Measurements from ENCODE around the gene GSAP. TPM values are rescaled to one million over a fixed set of nuclear protein-coding genes. Genes with fewer than 3 reads are reported as not detected.

The GSAP gene
- total RNA-seq, 2 experiments from 2014 or later, result 0.55 TPM; not detected in 1

DNA sequence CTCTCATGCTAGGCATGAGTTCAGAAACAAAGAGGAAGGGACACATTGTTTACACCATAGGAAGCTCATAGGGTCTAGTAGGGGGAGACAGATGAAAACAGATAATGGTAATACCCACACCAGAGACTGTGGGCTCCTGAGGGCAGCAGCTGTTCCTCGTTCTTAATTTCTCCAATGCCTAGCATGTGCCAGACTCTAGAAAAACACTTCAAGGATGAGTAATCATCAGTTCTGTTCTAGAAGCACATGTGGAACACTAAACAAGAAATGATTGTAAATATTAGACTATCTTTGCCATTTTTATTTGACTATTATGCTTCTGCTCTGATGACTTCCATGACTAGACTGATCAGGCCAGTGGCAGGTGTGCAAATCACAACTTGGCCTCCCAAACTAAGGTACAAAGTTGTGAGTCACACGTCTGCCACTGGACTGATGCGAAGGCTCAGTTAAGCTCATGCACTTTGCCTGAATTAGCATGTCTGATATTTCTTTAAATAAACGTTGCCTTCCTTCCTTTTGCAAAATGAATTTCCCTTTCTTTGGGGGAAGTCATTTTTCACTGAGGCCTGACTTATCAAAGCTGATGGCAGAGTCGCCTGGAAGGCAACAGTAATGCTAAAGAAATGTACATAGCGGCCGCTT is 127.4 kb downstream of the GSAP start:
- Histone ChIP-seq H3K4me1 (ENCODE audit: insufficient read depth, low read length, poor library complexity, severe bottlenecking) (no peaks in the 10 kb centered on the region), H3K79me2 (ENCODE audit: insufficient read depth, low read depth, low read length) (no peaks in the 10 kb centered on the region), H2AFZ (ENCODE audit: low read length) (no peak overlapping the region), H3K9me3 (ENCODE audit: low read length) (no peaks in the 10 kb centered on the region), H3K9me2 (ENCODE audit: insufficient read depth, low read length) (no peaks in the 10 kb centered on the region), H3K27ac (ENCODE audit: low read depth, low read length, poor library complexity, severe bottlenecking) (no peak overlapping the region), H4K20me1 (ENCODE audit: insufficient read depth, low read length) (no peaks in the 10 kb centered on the region), H3K4me3 (ENCODE audit: low read depth, low read length, poor library complexity, severe bottlenecking) (no peak overlapping the region), H3K36me3 (ENCODE audit: insufficient read depth, low read length) (no peaks in the 10 kb centered on the region), H3K4me2 (ENCODE audit: low read length) (no peak overlapping the region)
- CTCF ChIA-PET (ENCODE audit: unreplicated experiment), result no interaction called here
- no peak for TF ChIP-seq EZH2phosphoT487 (IDR thresholded peaks at IDR 0.05; ENCODE audit: borderline replicate concordance, low read depth, low read length)
- no peak for TF ChIP-seq CTCF (conservative IDR thresholded peaks at IDR 0.05; ENCODE audit: low read length)
- POLR2A ChIA-PET, result no interaction called here
- intact Hi-C loops (cut with micrococcal nuclease; ENCODE audit: unreplicated experiment), result no loop called here
- BruUV-seq (replicated peaks), result no TSS peak
- DNase-seq (ENCODE audit: low spot score), result no peak

GRCh38 chr7:77284616-77285015 is 131.5 kb downstream of the GSAP start:
- Histone ChIP-seq H3K4me2 (ENCODE audit: low read length) (no peak overlapping the region), H4K20me1 (ENCODE audit: insufficient read depth, low read length) (no peaks in the 10 kb centered on the region), H3K36me3 (ENCODE audit: insufficient read depth, low read length) (no peaks in the 10 kb centered on the region), H3K9me3 (ENCODE audit: low read length) (no peaks in the 10 kb centered on the region), H3K79me2 (ENCODE audit: insufficient read depth, low read depth, low read length) (no peaks in the 10 kb centered on the region), H2AFZ (ENCODE audit: low read length) (no peak overlapping the region), H3K4me1 (ENCODE audit: insufficient read depth, low read length, poor library complexity, severe bottlenecking) (no peaks in the 10 kb centered on the region), H3K4me3 (ENCODE audit: low read depth, low read length, poor library complexity, severe bottlenecking) (no peak overlapping the region), H3K9me2 (ENCODE audit: insufficient read depth, low read length) (no peaks in the 10 kb centered on the region), H3K27ac (ENCODE audit: low read depth, low read length, poor library complexity, severe bottlenecking) (no peak overlapping the region)
- no TSS peak for BruUV-seq (replicated peaks)
- intact Hi-C loops (cut with micrococcal nuclease; ENCODE audit: unreplicated experiment), result no loop called here
- TF ChIP-seq CTCF (conservative IDR thresholded peaks at IDR 0.05; ENCODE audit: low read length), result no peak
- TF ChIP-seq EZH2phosphoT487 (IDR thresholded peaks at IDR 0.05; ENCODE audit: borderline replicate concordance, low read depth, low read length), result no peak
- ChIA-PET CTCF (ENCODE audit: unreplicated experiment) (no interaction called here), POLR2A (no interaction called here)
- DNase-seq (ENCODE audit: low spot score), result no peak

DNA sequence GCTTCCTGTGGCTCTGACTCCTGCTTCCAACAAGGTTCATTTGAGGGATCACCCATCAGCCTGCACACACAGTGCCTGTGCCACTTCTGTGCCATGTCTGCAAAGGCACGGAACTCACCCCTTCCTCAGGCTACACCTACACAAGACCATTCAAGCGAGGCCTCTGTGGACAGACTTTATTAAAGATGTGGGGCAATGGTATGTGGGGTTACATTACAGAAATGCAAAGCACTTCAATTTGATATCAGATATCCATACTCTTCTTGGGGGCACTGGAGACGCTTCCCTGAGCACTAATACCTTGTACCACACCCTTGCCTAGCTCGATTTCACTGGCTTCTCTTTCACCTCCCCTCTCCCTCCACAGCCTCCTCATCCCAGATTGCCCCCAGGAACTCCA is 132.1 kb downstream of the GSAP start:
- H3K27ac ChIP-seq (ENCODE audit: low read depth, low read length, poor library complexity, severe bottlenecking), result no peak overlapping the region
- CTCF ChIA-PET (ENCODE audit: unreplicated experiment), result no interaction called here
- POLR2A ChIA-PET, result no interaction called here
- H2AFZ ChIP-seq (ENCODE audit: low read length), result no peak overlapping the region
- intact Hi-C loops (cut with micrococcal nuclease; ENCODE audit: unreplicated experiment), result no loop called here
- no TSS peak for BruUV-seq (replicated peaks)
- no peak overlapping the region for H3K4me2 ChIP-seq (ENCODE audit: low read length)
- H3K79me2 ChIP-seq (ENCODE audit: insufficient read depth, low read depth, low read length), result no peaks in the 10 kb centered on the region
- H3K4me1 ChIP-seq (ENCODE audit: insufficient read depth, low read length, poor library complexity, severe bottlenecking), result no peaks in the 10 kb centered on the region
- no peak for DNase-seq (ENCODE audit: low spot score)
- H3K9me3 ChIP-seq (ENCODE audit: low read length), result no peaks in the 10 kb centered on the region
- H3K36me3 ChIP-seq (ENCODE audit: insufficient read depth, low read length), result no peaks in the 10 kb centered on the region
- no peaks in the 10 kb centered on the region for H4K20me1 ChIP-seq (ENCODE audit: insufficient read depth, low read length)
- H3K9me2 ChIP-seq (ENCODE audit: insufficient read depth, low read length), result no peaks in the 10 kb centered on the region
- TF ChIP-seq EZH2phosphoT487 (IDR thresholded peaks at IDR 0.05; ENCODE audit: borderline replicate concordance, low read depth, low read length) (no peak), CTCF (conservative IDR thresholded peaks at IDR 0.05; ENCODE audit: low read length) (no peak)
- H3K4me3 ChIP-seq (ENCODE audit: low read depth, low read length, poor library complexity, severe bottlenecking), result no peak overlapping the region

Data from OCI-LY7 (cell line).